Osteocyte (in vitro differentiated cells): Measurements from ENCODE around the gene BCL2L12. TPM values are rescaled to one million over a fixed set of nuclear protein-coding genes. Genes with fewer than 3 reads are reported as not detected.

Experiments
- DNase-seq: peaks from one replicate; pipeline ENCODE4 v3.0.0; 2021; ENCODE audit warnings: mixed read lengths; ENCODE audit not compliant: unreplicated experiment; ENCODE audit errors: extremely low spot score
- H3K27ac Mint-ChIP-seq: one replicate; pipeline ENCODE4 v1.8.0; 2021; ENCODE audit warnings: mild to moderate bottlenecking, mixed read lengths; ENCODE audit not compliant: unreplicated experiment
- H3K27me3 Mint-ChIP-seq: one replicate; pipeline ENCODE4 v1.8.0; 2021; ENCODE audit warnings: mixed read lengths; ENCODE audit not compliant: unreplicated experiment
- H3K36me3 Mint-ChIP-seq: one replicate; pipeline ENCODE4 v1.8.0; 2021; ENCODE audit warnings: mixed read lengths; ENCODE audit not compliant: unreplicated experiment
- H3K4me1 Mint-ChIP-seq: one replicate; pipeline ENCODE4 v1.8.0; 2021; ENCODE audit warnings: mixed read lengths; ENCODE audit not compliant: unreplicated experiment
- H3K4me3 Mint-ChIP-seq: one replicate; pipeline ENCODE4 v1.8.0; 2021; ENCODE audit warnings: mild to moderate bottlenecking, moderate library complexity, mixed read lengths; ENCODE audit not compliant: unreplicated experiment
- H3K9me3 Mint-ChIP-seq: one replicate; pipeline ENCODE4 v1.8.0; 2021; ENCODE audit warnings: mixed read lengths; ENCODE audit not compliant: unreplicated experiment
- CTCF ChIP-seq: fragments of 200-600 bp; sonication (generic); IDR thresholded peaks from 2 replicates; pipeline ENCODE4 v1.5.0; 2021; ENCODE audit warnings: antibody characterized with exemption, mild to moderate bottlenecking, moderate library complexity
- total RNA-seq: library from RNA; stranded (reverse); gene quantifications from 2 replicates; pipeline ENCODE4 v1.2.1, GENCODE V29; 2021

Gene BCL2L12
- total RNA-seq, 1 donor from 2014 or later = 29.3 TPM

GRCh38 chr19:49652551-49653465 lies 12.9 kb upstream of the BCL2L12 start:
- no peaks in the 10 kb centered on the region for H3K27me3 Mint-ChIP-seq
- no peak for DNase-seq
- H3K4me3 Mint-ChIP-seq = no peak overlapping the region
- no peak overlapping the region for H3K27ac Mint-ChIP-seq
- no peak for TF ChIP-seq CTCF
- peaks cover 26% of the 10 kb centered on the region for H3K36me3 Mint-ChIP-seq
- H3K9me3 Mint-ChIP-seq = no peaks in the 10 kb centered on the region
- H3K4me1 Mint-ChIP-seq = no peaks in the 10 kb centered on the region

- TF ChIP-seq CTCF = no peak
- no peaks in the 10 kb centered on the region for H3K4me1 Mint-ChIP-seq
- no peak for DNase-seq
- H3K9me3 Mint-ChIP-seq = no peaks in the 10 kb centered on the region
- H3K27ac Mint-ChIP-seq = no peak overlapping the region
- peaks cover 26% of the 10 kb centered on the region for H3K36me3 Mint-ChIP-seq
- H3K27me3 Mint-ChIP-seq = no peaks in the 10 kb centered on the region
- H3K4me3 Mint-ChIP-seq = no peak overlapping the region
Observed at GRCh38 chr19:49653466-49653806, 12.3 kb upstream of the BCL2L12 start.

- H3K4me3 Mint-ChIP-seq = no peak overlapping the region
- no peak for TF ChIP-seq CTCF
Observed at GRCh38 chr19:49654581-49654980, 11.2 kb upstream of the BCL2L12 start.

GRCh38 chr19:49655570-49656455 lies 9.9 kb upstream of the BCL2L12 start:
- H3K27ac Mint-ChIP-seq = no peak overlapping the region
- DNase-seq = no peak
- H3K4me1 Mint-ChIP-seq = no peaks in the 10 kb centered on the region
- peaks cover 25% of the 10 kb centered on the region for H3K36me3 Mint-ChIP-seq
- no peaks in the 10 kb centered on the region for H3K27me3 Mint-ChIP-seq
- H3K9me3 Mint-ChIP-seq = no peaks in the 10 kb centered on the region
- H3K4me3 Mint-ChIP-seq = no peak overlapping the region
- TF ChIP-seq CTCF = no peak

More at GRCh38 chr19:49654581-49654980, 11.2 kb upstream of the BCL2L12 start:
- Mint-ChIP-seq H3K9me3 (no peaks in the 10 kb centered on the region), H3K27me3 (no peaks in the 10 kb centered on the region), H3K4me1 (no peaks in the 10 kb centered on the region), H3K36me3 (peaks cover 24% of the 10 kb centered on the region), H3K27ac (no peak overlapping the region)
- DNase-seq = no peak
